ENCODE results near the gene PCDH9.

DNA sequence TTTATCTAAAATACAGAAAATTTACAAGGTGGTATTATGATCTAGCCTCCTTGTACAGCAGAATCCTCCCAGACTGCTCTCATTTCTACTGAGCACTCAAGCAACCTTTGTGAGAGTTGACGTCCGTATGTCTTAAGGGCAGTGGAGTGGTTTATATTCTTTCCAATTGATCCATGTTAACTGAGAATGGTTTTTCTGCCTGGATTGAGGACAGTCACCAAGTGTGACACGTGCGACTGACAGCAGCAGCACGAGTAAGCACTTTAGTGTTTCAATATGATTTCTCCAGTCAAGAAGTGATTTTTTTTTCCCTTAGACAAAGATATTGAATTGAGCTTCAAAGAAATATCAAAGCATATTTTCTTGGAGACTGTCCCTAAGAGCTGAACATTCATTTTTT is 901.7 kb downstream of the PCDH9 start:
- TF ChIP-seq SUZ12 (IDR thresholded peaks at IDR 0.05; ENCODE audit: extremely low read depth, insufficient read depth, insufficient read length) (no peak), ZNF274 (IDR thresholded peaks at IDR 0.05; ENCODE audit: low read depth, low read length) (no peak)

All from NT2/D1 (cell line).